Mesenchymal stem cell (in vitro differentiated cells and primary cell): Measurements from ENCODE around the gene APH1A.
"Not testable (repeated sequence)": the region's sequence is repeated elsewhere in the genome, so short reads cannot be mapped to it uniquely, and the experiment has no call there.

ENCODE experiments used
- DNase-seq: peaks from one replicate; pipeline ENCODE4 v3.0.0-alpha.2; 2013
- H2AFZ ChIP-seq: one replicate; pipeline ENCODE4 v1.6.1; 2013; ENCODE audit warnings: low read depth, mild to moderate bottlenecking, control low read depth, inconsistent platforms, low read length, moderate library complexity
- H2AK5ac ChIP-seq: 2 replicates; pipeline ENCODE4 v1.6.1; 2013; ENCODE audit warnings: low read length, moderate library complexity, mild to moderate bottlenecking, inconsistent platforms; ENCODE audit not compliant: severe bottlenecking
- H2BK120ac ChIP-seq: one replicate; pipeline ENCODE4 v1.6.1; 2013; ENCODE audit warnings: low read depth, mild to moderate bottlenecking, inconsistent platforms, low read length, moderate library complexity
- H2BK12ac ChIP-seq, 2 experiments: one replicate each; pipeline ENCODE4 v1.6.1; 2013; ENCODE audit warnings: inconsistent platforms in 2 of 2, low read length in 2 of 2, mild to moderate bottlenecking in 2 of 2, moderate library complexity in 2 of 2, control low read depth in 1 of 2
- H2BK15ac ChIP-seq: one replicate; pipeline ENCODE4 v1.6.1; 2013; ENCODE audit warnings: mild to moderate bottlenecking, low read depth, inconsistent platforms; ENCODE audit not compliant: poor library complexity, severe bottlenecking
- H2BK5ac ChIP-seq: 2 replicates; pipeline ENCODE4 v1.6.1; 2013; ENCODE audit warnings: low read depth, mild to moderate bottlenecking, low read length, control low read depth, inconsistent platforms; ENCODE audit not compliant: poor library complexity, severe bottlenecking
- H3K14ac ChIP-seq, 2 experiments: one replicate each; pipeline ENCODE4 v1.6.1; 2013; ENCODE audit warnings: inconsistent platforms in 2 of 2, low read length in 2 of 2, control low read depth in 1 of 2, mild to moderate bottlenecking in 1 of 2, moderate library complexity in 1 of 2
- H3K18ac ChIP-seq, 2 experiments: one replicate each; pipeline ENCODE4 v1.6.1; 2013; ENCODE audit warnings: inconsistent platforms in 2 of 2, low read length in 2 of 2, control low read depth in 1 of 2, low read depth in 1 of 2, mild to moderate bottlenecking in 1 of 2
- H3K23ac ChIP-seq, 2 experiments: one replicate each; pipeline ENCODE4 v1.6.1; 2013; ENCODE audit warnings: inconsistent platforms in 2 of 2, low read length in 2 of 2, mild to moderate bottlenecking in 2 of 2, moderate library complexity in 2 of 2, control low read depth in 1 of 2
- H3K27ac ChIP-seq: 2 replicates; pipeline ENCODE4 v1.5.1; 2013; ENCODE audit warnings: mild to moderate bottlenecking, moderate library complexity, low read length, control low read depth, inconsistent platforms; ENCODE audit not compliant: poor library complexity, severe bottlenecking
- H3K27me3 ChIP-seq, 2 experiments: 2 replicates each; pipeline versions ENCODE4 v1.6.1 to v1.7.0; 2013; ENCODE audit warnings: low read length in 2 of 2, mild to moderate bottlenecking in 2 of 2, moderate library complexity in 2 of 2, control low read depth in 1 of 2, inconsistent platforms in 1 of 2; ENCODE audit not compliant: control insufficient read depth in 1 of 2, insufficient read depth in 1 of 2
- H3K36me3 ChIP-seq, 2 experiments: 2 replicates each; pipeline versions ENCODE4 v1.6.1 to v1.7.0; 2013; ENCODE audit warnings: low read length in 2 of 2, control low read depth in 1 of 2, inconsistent platforms in 1 of 2, low read depth in 1 of 2, mild to moderate bottlenecking in 1 of 2; ENCODE audit not compliant: insufficient read depth in 2 of 2, control insufficient read depth in 1 of 2
- H3K4ac ChIP-seq, 2 experiments: one replicate each; pipeline ENCODE4 v1.6.1; 2013; ENCODE audit warnings: inconsistent platforms in 2 of 2, low read length in 2 of 2, mild to moderate bottlenecking in 2 of 2, moderate library complexity in 2 of 2, control low read depth in 1 of 2, low read depth in 1 of 2
- H3K4me1 ChIP-seq: 2 replicates; pipeline ENCODE4 v1.6.1; 2013; ENCODE audit warnings: low read depth, low read length, control low read depth; ENCODE audit not compliant: control insufficient read depth, insufficient read depth
- H3K4me2 ChIP-seq: 2 replicates; pipeline ENCODE4 v1.6.1; 2013; ENCODE audit warnings: low read length, mild to moderate bottlenecking, inconsistent platforms; ENCODE audit not compliant: poor library complexity, severe bottlenecking
- H3K4me3 ChIP-seq, 2 experiments: 2 replicates each; pipeline versions ENCODE4 v1.5.1 to v1.7.0; 2013; ENCODE audit warnings: low read length in 2 of 2, mild to moderate bottlenecking in 2 of 2, control low read depth in 1 of 2, low read depth in 1 of 2; ENCODE audit not compliant: insufficient read depth in 1 of 2
- H3K79me1 ChIP-seq: replicated peaks from 2 replicates; pipeline ENCODE4 v1.6.1; 2013; ENCODE audit warnings: mild to moderate bottlenecking, control low read depth, low read length, inconsistent platforms; ENCODE audit not compliant: poor library complexity, severe bottlenecking
- H3K9ac ChIP-seq: 2 replicates; pipeline ENCODE4 v1.7.0; 2013; ENCODE audit warnings: mild to moderate bottlenecking, low read length, moderate library complexity
- H3K9me3 ChIP-seq: 2 replicates; pipeline ENCODE4 v1.7.0; 2013; ENCODE audit warnings: mild to moderate bottlenecking, low read length; ENCODE audit not compliant: control insufficient read depth
- H4K8ac ChIP-seq: one replicate; pipeline ENCODE4 v1.6.1; 2013; ENCODE audit warnings: inconsistent platforms, mild to moderate bottlenecking, low read length, moderate library complexity
- H4K91ac ChIP-seq: one replicate; pipeline ENCODE4 v1.6.1; 2013; ENCODE audit warnings: mild to moderate bottlenecking, low read length, inconsistent platforms
- WGBS: methylation state at CpG from one replicate; pipeline ENCODE4 v1.1.7; 2013; ENCODE audit warnings: mixed read lengths; 5-methylcytosine and 5-hydroxymethylcytosine counted together

APH1A gene

GRCh38 chr1:150249936-150250335, 18.9 kb downstream of the APH1A start:
- Histone ChIP-seq H3K23ac (no peak overlapping the region), H3K14ac (no peak overlapping the region), H3K9ac (no peak overlapping the region), H2BK5ac (no peak overlapping the region), H4K8ac (no peak overlapping the region), H2BK12ac (no peak overlapping the region), H2AFZ (no peak overlapping the region), H2BK15ac (no peak overlapping the region), H3K27ac (no peak overlapping the region), H3K4me3 (no peak overlapping the region), H2AK5ac (no peak overlapping the region), H3K27me3 (no peaks in the 10 kb centered on the region), H3K79me1 (no peaks in the 10 kb centered on the region), H4K91ac (no peak overlapping the region), H3K36me3 (no peaks in the 10 kb centered on the region), H3K4me2 (no peak overlapping the region), H3K9me3 (no peaks in the 10 kb centered on the region), H3K4me1 (no peaks in the 10 kb centered on the region), H2BK120ac (no peak overlapping the region), H3K18ac (no peak overlapping the region), H3K4ac (no peak overlapping the region)
- DNase-seq: no peak
- 100% methylated on average over 1 of the region's 2 CpGs for WGBS

DNA sequence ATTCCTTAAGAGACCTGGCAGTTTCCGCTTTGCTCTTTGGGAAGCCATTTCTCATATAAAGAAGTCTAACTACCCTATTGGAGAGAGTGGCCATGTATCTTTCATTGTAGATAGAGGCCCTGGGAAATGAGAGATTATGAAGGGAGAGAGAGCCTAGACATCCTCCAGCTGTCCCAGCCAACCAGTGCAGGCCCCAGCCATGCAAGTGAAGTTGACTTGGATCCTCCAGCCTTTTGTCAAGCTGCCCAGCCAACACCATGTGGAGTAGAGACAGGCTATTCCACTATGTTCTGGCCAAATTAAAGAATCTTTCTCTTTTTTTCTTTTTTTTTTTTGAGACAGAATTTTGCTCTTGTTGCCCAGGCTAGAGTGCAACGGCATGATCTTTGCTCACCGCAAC, 25.8 kb downstream of the APH1A start:
- 96% methylated on average over 3 of the region's 3 CpGs for WGBS
- Histone ChIP-seq H3K9me3 (no peaks in the 10 kb centered on the region), H3K4ac (no peak overlapping the region), H3K14ac (no peak overlapping the region), H3K4me3 (no peak overlapping the region), H4K8ac (no peak overlapping the region), H4K91ac (no peak overlapping the region), H2AK5ac (no peak overlapping the region), H3K27me3 (no peaks in the 10 kb centered on the region), H3K27ac (no peak overlapping the region), H2BK120ac (no peak overlapping the region), H2AFZ (no peak overlapping the region), H2BK5ac (no peak overlapping the region), H3K9ac (no peak overlapping the region), H3K18ac (no peak overlapping the region), H3K23ac (no peak overlapping the region), H2BK15ac (no peak overlapping the region), H2BK12ac (no peak overlapping the region), H3K4me1 (no peaks in the 10 kb centered on the region), H3K36me3 (no peaks in the 10 kb centered on the region), H3K4me2 (no peak overlapping the region), H3K79me1 (no peaks in the 10 kb centered on the region)
- no peak for DNase-seq

GRCh38 chr1:150237746-150238145, 31.1 kb downstream of the APH1A start:
- no peak for DNase-seq
- H2BK15ac ChIP-seq: no peak overlapping the region
- no peak overlapping the region for H4K91ac ChIP-seq
- no peak overlapping the region for H2AFZ ChIP-seq
- no peak overlapping the region for H3K9ac ChIP-seq
- over 99% methylated on average over 19 of the region's 21 CpGs for WGBS
- no peaks in the 10 kb centered on the region for H3K79me1 ChIP-seq
- no peak overlapping the region for H3K27ac ChIP-seq
- H3K4me1 ChIP-seq: peaks cover 4% of the 10 kb centered on the region
- H2AK5ac ChIP-seq: no peak overlapping the region
- H3K36me3 ChIP-seq: no peaks in the 10 kb centered on the region
- H3K4me3 ChIP-seq: no peak overlapping the region
- no peak overlapping the region for H3K14ac ChIP-seq
- H2BK12ac ChIP-seq: no peak overlapping the region
- H3K4ac ChIP-seq: no peak overlapping the region
- H3K9me3 ChIP-seq: no peaks in the 10 kb centered on the region
- no peak overlapping the region for H3K23ac ChIP-seq
- H3K4me2 ChIP-seq: no peak overlapping the region
- H3K27me3 ChIP-seq: no peaks in the 10 kb centered on the region
- H2BK5ac ChIP-seq: no peak overlapping the region
- H4K8ac ChIP-seq: no peak overlapping the region
- no peak overlapping the region for H2BK120ac ChIP-seq
- no peak overlapping the region for H3K18ac ChIP-seq

GRCh38 chr1:150237176-150237575, 31.6 kb downstream of the APH1A start:
- H2AK5ac ChIP-seq, H3K27me3 ChIP-seq, H3K36me3 ChIP-seq, H3K23ac ChIP-seq, H3K79me1 ChIP-seq, H2BK5ac ChIP-seq, H3K18ac ChIP-seq, H3K27ac ChIP-seq, H2AFZ ChIP-seq, H2BK15ac ChIP-seq, H2BK12ac ChIP-seq, DNase-seq, H4K91ac ChIP-seq, H3K4ac ChIP-seq, H3K4me1 ChIP-seq, H2BK120ac ChIP-seq, H3K14ac ChIP-seq, H3K9me3 ChIP-seq, H3K4me2 ChIP-seq, H4K8ac ChIP-seq: not testable (repeated sequence)
- WGBS: 95% methylated on average over 13 of the region's 13 CpGs
- peak overlapping the region; percentile 99 for H3K9ac ChIP-seq
- H3K4me3 ChIP-seq: peak overlapping the region in 1 of 2 experiments; percentile 95
